T-helper 2 cell (primary cell): ENCODE data around the gene ALPK3.

Source experiments
- DNase-seq, 5 experiments: peaks; one replicate each; pipeline versions ENCODE4 v3.0.0 to v3.0.0-alpha.2; 2012 to 2022

Gene ALPK3

DNA sequence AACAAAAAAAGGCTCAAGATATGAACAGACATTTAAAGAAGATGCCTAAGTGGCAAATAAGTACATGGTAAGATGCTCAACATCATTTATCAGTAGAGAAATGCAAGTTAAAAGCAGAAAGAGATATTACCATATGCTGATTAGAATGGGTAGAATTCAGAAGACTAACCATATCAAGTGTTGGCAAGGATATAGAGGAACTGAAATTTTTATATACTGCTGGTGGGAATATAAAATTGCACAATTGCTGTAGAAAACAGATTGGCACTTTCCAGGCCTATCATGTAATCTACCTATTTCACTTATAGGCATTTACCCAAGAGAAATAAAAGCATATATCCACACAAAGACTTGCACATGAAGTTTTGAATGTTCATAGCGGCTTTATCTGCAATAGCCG, 84.4 kb downstream of the ALPK3 start:
- DNase-seq = no peak

DNA sequence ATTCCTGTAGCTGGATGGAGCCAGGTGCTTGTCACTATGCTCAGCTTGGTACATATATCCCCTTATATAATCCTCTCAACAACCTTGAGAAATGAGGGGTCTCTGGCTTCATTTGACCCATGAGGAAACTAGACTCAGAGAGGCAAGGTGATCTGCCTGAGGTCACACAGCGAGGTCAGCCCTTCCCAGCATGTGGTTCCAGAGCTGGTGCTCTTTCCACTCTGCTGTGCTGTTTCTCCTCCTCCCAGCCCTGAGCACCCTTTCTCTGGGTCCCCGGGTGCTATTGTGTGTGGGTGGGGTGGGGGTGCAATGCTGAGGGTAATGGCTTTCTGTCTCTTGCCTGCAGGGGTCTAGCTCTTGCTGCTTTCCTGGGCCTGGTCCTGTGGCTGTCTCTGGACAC, 86.6 kb downstream of the ALPK3 start:
- DNase-seq = no peak

DNA sequence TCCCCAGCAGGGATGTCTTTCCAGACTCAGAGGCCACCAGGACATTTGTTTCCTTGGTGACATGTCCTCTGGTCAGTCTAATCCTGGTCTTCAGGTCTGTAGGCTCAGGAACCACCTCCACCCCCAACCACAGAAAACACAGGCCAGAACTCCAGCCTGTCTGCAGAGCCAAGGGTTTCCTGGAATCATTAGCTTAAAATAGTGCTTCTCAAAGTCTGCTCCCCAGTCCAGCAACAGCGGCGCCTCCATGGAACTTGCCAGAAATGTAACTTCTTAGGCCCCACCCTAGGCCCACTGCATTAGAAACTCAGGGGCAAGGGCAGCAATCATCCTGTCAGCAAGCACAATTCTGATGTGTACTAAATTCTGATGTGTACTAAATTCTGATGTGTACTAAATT, 87.3 kb downstream of the ALPK3 start:
- DNase-seq = no peak

DNA sequence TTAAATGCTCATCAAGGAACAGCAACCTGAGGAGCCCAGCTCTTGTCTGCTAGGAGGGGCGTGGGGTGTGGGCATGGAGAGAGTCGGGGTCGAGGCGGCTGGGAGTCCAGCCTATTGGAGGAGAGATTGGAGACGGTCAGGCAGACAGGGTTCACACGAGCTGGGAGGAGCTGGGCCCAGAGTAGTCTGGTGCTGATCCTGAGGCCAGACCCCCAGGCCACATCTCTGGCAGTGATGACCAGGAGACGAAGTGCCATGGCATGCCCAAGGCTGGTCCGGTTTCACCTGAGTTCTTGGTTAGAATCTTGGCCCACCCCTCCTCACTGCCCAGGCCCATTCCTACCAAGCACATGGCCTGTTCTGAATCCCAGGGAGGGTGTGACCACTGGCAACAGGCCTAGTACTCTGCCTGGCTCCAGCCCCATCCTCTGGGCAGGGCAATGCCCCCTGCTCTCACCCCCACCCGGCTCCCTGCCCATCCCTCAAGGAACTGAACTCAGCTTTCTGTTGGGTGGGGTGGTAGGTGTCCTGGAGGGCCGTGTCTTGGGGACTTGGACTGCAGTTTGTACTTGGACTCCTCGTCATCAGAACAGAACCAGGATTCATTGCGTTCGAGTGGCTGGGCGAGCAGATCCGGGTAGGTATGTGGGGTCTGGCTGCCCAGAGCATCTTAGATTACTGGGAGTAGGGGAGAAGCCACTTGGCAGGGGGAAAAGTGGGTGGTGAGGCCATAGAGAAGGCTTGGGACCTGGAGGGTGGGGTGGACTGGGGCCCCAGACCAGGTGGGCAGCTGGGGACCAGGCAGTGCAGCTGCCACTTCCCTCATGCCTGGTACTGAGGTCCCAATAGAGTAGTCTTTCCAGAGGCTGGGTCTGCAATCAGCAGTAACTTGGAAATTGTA, 88.1 kb downstream of the ALPK3 start:
- no peak for DNase-seq

DNA sequence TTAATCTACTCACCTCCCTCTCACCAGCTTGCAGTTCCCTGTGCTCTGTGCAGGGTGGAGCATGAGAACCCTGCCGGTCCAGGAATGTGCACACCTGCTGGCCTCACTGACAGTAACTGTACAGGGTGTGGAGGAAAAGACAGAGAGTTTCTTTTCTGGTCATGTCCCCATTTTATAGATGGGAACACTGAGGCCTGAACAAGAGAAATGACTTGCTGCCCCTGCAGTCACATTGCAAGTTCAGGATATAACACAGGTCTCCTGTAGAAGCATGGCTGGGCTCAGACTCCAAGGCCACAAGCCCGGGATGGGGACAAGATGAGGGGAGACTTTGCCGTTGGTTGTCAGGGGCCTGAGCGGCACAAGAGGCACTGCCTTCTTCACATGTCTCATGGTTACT, 90.6 kb downstream of the ALPK3 start:
- DNase-seq = no peak

DNA sequence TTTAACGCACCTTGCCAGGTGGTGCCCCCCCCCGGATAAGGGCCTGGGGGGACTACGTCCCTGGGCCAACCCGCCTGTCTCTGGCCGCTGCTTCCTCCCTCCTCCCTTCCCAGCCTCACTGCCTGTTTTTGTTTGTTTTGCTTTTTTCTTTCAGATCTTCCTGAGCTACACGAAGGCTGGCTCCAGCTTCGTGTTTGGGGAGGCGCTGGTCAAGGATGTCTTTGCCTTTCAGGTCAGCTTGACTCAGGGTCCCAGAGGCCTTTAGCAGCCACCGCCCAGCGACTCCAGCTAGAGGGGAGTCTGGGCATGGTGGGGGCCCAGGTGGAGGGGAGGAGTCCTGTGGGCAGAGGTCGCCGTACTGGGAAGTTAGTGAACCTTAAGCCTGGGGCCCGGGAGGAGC, 91.4 kb downstream of the ALPK3 start:
- DNase-seq = no peak

DNA sequence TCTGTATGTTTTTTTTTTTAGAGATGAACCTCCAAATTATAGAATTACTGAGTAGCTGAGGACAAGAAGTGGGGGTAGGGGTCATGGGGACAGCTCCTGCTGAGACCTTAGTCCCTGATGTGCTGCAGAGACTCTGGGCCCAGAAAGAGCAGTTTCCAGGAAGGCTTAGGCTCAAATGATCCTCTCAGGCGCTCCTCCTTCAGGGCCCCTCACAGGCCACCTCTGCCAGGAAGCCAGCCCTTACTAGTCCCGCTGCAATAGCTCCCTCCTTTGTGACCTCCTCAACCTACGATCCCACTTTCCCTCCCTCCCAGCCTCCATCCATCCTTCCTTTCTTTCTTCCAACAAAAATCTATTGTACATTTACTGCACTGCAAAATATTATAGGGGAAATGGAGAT, 91.9 kb downstream of the ALPK3 start:
- no peak for DNase-seq

DNA sequence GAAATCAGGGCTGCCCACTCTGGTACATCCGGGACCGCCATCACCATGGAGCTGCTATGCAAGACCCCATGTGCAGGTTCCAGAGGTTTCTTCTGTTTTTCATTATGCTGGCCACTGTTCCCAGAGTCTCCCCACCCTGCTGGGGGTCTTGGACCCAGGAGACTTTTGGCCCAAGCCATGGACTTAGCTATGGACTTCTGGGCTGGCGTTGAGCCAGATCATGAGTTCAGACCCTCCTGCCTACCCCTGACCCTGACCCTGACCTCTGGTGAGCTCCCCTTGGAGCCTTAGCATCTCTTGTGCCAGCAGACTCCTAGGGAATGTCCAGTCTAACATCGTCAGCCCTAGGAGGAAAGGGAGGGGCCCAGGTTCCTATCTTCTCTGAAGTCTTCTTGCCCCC, 92.6 kb downstream of the ALPK3 start:
- no peak for DNase-seq

DNA sequence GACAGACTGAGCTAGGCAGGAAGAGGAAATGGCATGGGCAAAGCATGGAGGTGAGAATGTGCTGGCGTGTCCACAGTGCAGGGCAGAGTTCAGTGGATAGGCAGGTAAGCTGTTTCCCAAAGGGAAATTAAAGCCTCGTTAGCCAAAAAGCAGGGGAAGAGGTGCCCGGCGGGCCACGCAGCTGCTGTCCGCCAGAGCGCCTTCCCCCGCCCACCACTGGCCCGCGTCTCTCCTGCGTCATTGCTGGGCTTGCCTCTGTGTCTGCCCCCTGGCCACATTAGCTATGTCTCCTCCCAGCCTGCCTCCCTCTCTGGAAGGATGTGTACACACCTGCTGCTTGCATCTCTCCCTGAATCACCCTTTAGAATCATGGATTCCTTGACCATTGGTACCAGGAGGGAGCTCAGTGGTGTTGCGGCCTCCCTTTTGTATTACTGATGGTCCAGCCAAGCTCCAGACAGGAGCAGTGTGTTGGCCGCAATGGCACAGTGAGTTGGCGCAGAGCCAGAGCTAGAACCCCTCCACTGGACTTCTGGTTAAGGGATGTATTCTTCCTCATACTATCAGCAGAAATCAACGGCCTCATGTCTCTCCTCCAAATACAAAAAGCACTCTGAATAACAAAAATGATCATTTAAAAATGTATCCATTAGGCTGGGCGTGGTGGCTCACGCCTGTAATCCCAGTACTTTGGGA, 93.9 kb downstream of the ALPK3 start:
- DNase-seq = no peak

DNA sequence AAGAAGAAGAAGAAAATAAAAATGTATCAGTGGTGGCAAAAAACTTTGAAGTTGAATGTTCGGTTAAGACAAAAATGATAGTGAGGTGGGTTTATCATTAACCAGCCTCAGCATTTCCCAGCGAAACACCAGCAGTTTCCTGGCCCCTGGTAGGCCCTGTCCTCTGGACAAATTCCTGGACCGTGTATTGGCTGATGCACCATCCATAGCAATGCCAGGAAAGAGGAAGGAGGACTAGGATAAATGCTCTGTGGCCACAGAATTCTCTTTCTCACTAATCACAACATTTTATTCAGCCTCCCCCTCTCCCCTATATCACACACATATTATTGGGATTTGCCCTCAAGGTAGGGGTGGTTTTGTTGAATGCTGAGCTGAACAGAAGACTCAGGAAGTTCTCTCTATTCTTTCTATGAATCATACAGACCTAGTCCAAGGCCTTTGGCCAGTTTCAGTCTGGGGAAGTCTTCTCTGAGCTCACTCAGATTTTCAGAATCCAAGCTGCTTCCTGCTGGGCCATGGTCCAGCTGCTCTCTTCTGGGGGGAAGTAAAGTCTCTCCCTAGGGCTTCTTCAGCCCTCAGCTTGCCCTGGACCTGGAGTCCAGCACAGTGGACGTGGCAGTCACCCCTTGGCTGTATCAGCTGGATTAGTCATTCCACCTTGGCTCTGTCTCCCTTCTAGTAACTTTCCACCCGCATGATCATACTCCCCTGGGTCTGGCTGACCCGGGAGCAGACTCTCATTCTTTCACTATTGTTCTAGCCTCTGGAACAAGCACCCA, 94.9 kb downstream of the ALPK3 start:
- DNase-seq = no peak

DNA sequence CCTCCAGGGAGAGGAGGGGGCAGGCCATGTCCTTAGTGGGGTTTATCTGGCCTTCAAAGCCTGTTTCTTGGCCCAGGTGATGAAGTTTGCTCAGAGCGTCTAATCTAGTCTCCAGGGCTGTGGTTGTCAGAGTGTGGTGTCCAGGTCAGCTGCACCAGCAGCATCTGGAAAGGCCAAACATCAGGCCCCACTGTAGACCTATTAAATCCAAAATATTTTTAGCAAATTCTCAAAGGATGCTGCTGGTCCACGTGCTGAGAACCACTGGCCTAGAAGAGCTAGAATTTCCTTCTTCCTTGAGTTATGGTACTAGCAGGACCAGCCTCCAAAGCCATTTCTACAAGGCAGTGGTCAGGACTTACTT, 96.2 kb downstream of the ALPK3 start:
- DNase-seq = no peak

DNA sequence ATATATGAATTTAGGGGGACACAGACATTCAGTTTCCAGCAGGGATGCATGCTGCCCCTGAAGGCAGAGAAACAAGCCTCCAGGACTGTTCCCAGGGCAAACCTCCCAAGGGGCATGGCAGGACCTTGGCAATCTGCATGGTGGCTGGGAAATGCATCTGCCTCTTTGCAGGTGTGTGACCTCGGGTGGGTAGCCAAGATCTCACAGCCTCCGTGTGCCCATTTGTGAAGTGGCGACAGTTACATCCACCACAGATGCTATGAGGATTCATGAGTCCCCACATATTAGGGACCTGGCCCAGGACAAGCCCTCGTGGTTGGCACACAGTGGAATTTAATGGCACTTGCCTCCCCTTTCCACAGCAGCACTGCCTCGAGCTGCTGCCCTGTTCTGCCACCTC, 97.2 kb downstream of the ALPK3 start:
- DNase-seq = no peak

DNA sequence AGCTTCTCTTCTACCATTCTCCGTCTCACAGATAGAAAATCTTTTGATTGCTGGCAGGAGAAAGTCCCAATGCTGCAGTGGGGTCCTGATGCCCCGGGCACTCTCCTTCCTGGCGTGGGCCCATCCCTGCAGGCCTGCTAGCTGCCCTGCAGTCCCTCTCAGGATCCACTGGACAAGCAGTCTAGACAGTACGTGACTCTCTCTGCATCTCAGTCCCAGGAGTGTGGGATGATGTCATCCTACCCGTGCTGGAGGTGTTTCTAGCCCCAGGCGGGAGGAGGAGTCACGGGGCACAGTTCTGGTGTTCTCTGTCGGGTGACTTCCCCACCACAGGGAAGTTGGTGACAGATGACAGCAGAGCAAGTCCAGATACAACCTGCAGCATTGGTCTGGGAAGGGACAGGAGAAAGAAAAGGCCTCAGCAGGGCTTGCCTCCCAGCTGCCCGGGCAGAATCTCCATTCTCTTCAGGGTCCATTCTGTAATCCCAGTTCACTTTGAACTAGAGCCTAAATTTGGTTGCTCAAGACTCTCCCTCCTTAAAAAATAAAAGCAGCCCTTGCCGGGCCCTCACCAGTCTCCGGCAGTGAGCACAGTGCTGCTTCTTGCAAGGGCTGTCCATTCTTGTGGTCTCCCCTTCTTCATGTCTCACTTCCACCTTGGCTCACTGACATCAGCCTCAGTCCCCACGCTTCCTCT, 97.9 kb downstream of the ALPK3 start:
- DNase-seq = peak in 1 of 5 experiments; percentile 83

DNA sequence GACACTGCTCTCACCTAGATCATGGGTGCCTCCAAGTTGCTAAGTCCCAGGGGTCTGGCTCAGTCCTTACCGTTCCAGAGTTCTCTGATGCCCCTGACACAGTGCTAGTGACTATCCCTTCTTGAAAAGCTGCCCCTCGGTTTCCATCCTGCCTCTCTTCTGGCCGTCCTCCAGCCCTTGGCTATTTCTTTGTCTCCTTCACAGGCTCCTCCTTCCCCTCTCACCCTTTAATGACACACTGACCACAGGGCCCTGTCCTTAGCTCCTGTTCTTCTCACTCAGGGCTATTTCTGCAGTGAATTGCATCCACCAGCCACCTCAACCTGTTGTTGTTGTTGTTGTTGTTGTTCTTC, 98.4 kb downstream of the ALPK3 start:
- no peak for DNase-seq

DNA sequence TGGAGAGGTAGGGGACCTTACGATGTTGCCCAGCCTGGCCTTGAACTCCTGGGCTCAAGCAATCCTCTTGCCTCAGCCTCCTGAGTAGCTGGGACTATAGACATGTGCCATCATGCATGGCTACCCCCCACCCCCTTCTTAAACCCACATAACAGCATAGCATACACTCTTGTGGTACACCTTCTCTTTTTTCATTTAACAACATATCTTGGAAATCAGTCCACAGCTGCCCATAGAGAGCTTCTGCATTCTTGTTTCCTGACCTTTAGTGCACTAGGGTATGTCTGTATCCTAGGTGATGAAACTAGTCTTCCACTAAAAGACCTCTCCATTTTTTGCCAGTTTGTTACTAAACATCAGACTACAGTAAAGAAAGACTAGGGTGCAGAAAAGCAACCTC, 100.3 kb downstream of the ALPK3 start:
- no peak for DNase-seq

DNA sequence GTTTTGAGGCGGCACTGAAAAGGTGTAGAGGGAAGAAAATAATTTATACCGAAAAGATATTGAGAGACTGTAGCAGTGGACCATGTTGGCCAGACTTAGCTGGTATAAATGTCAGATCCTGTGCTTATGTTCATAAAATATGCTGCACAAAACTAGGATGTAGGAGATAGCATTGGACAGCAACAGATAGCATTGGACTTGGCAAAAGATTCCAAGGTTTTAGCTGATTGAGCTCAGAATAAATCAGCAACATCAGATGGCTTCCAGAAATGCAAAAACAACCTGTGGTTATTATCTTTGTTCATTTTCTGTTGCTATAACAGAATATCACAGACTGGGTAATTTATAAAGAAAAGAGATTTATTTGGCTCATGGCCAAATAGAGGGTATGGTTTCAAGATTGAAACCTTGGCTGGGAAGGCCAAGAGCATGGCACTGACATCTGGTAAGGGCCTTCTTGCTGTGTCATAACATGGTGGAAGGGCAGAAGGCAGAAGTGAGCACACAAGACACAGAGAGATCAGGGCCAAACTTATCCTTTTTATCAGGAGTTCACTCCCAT, 102.0 kb downstream of the ALPK3 start:
- no peak for DNase-seq

DNA sequence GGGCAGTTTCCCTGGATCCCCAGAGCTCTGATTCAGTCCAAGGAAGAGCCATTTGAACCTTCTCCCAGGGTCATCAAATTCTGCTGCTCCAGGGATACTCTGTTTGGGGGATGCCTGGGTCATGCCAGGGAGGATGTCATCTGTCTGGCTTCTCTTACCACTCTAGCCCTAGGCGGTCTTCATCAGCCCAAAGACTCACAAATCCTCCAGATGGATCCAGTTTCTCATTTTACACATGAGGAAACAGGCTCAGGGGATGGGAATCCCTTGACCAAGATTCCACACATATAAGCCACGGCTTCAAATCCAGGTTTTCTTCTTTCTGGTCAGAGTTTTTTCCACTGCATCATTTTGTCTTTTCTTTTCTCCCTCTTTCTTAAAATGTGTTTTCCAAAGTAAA, 104.0 kb downstream of the ALPK3 start:
- no peak for DNase-seq

DNA sequence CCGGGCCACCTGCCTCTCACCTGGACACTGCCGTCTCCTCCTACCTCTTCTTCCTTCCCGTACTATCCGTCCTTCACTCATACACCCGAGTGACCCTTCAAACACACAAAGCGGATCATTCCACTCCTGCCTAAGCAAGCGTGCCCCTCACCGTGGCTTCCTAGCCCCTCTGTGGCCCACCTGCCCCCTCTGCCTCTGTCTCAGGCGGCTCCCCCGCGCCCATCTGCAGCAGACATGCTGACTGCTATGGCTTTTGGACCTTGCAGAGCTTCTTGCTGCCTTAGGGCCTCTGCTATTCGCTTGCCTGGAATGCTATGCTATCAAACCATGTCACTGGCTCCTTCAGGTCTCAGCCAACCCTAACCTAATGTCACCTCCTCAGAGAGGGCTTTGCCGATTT, 105.4 kb downstream of the ALPK3 start:
- no peak for DNase-seq
